ENCODE measurements around the gene PPM1L. TPM values are rescaled to one million over a fixed set of nuclear protein-coding genes. Genes with fewer than 3 reads are reported as not detected.

PPM1L gene
- total RNA-seq, 2 experiments from 2014 or later, result 5.0 to 8.3 TPM

GRCh38 chr3:160857476-160858119 lies 101.6 kb downstream of the PPM1L start:
- H3K27me3 Mint-ChIP-seq, result peaks cover 2% of the 10 kb centered on the region
- no peak for DNase-seq
- H3K4me1 Mint-ChIP-seq, result no peaks in the 10 kb centered on the region
- H3K9me3 Mint-ChIP-seq (ENCODE audit: low read depth), result no peaks in the 10 kb centered on the region
- CTCF ChIA-PET, result no interaction called here
- ATAC-seq, result no peak
- no peak overlapping the region for H3K4me3 Mint-ChIP-seq
- no peaks in the 10 kb centered on the region for H3K36me3 Mint-ChIP-seq
- H3K27ac Mint-ChIP-seq, result no peak overlapping the region

- H3K27me3 Mint-ChIP-seq, result peaks cover 2% of the 10 kb centered on the region
- H3K27ac Mint-ChIP-seq, result no peak overlapping the region
- no peaks in the 10 kb centered on the region for H3K36me3 Mint-ChIP-seq
- H3K9me3 Mint-ChIP-seq (ENCODE audit: low read depth), result no peaks in the 10 kb centered on the region
- H3K4me3 Mint-ChIP-seq, result no peak overlapping the region
- ATAC-seq, result no peak
- CTCF ChIA-PET, result no interaction called here
- no peaks in the 10 kb centered on the region for H3K4me1 Mint-ChIP-seq
- DNase-seq, result no peak
Observed at GRCh38 chr3:160860346-160860745, 104.3 kb downstream of the PPM1L start.

- Mint-ChIP-seq H3K4me3 (no peak overlapping the region), H3K9me3 (ENCODE audit: low read depth) (no peaks in the 10 kb centered on the region)
Observed at GRCh38 chr3:160869825-160870224, 113.8 kb downstream of the PPM1L start.

GRCh38 chr3:160870327-160870726 lies 114.3 kb downstream of the PPM1L start:
- Mint-ChIP-seq H3K27me3 (no peaks in the 10 kb centered on the region), H3K9me3 (ENCODE audit: low read depth) (no peaks in the 10 kb centered on the region), H3K36me3 (no peaks in the 10 kb centered on the region), H3K4me1 (no peaks in the 10 kb centered on the region), H3K27ac (no peak overlapping the region), H3K4me3 (no peak overlapping the region)
- CTCF ChIA-PET, result no interaction called here
- ATAC-seq (no peak), DNase-seq (no peak)

More at GRCh38 chr3:160869825-160870224, 113.8 kb downstream of the PPM1L start:
- H3K27me3 Mint-ChIP-seq, result no peaks in the 10 kb centered on the region
- DNase-seq, result no peak
- H3K4me1 Mint-ChIP-seq, result no peaks in the 10 kb centered on the region
- no peaks in the 10 kb centered on the region for H3K36me3 Mint-ChIP-seq
- no peak for ATAC-seq
- no peak overlapping the region for H3K27ac Mint-ChIP-seq
- CTCF ChIA-PET, result no interaction called here

- no peak for ATAC-seq
- CTCF ChIA-PET, result no interaction called here
- no peaks in the 10 kb centered on the region for H3K27me3 Mint-ChIP-seq
- no peaks in the 10 kb centered on the region for H3K4me1 Mint-ChIP-seq
- H3K36me3 Mint-ChIP-seq, result no peaks in the 10 kb centered on the region
- no peaks in the 10 kb centered on the region for H3K9me3 Mint-ChIP-seq (ENCODE audit: low read depth)
- H3K27ac Mint-ChIP-seq, result no peak overlapping the region
- H3K4me3 Mint-ChIP-seq, result no peak overlapping the region
- DNase-seq, result no peak
Observed at GRCh38 chr3:160874736-160875135, 118.7 kb downstream of the PPM1L start.

GRCh38 chr3:160876643-160877042 lies 120.6 kb downstream of the PPM1L start:
- ATAC-seq (no peak), DNase-seq (no peak)
- H3K4me1 Mint-ChIP-seq, result no peaks in the 10 kb centered on the region
- CTCF ChIA-PET, result no interaction called here
- H3K27me3 Mint-ChIP-seq, result peaks cover 2% of the 10 kb centered on the region
- no peak overlapping the region for H3K4me3 Mint-ChIP-seq
- no peak overlapping the region for H3K27ac Mint-ChIP-seq
- no peaks in the 10 kb centered on the region for H3K36me3 Mint-ChIP-seq
- no peaks in the 10 kb centered on the region for H3K9me3 Mint-ChIP-seq (ENCODE audit: low read depth)

GRCh38 chr3:160879859-160880258 lies 123.8 kb downstream of the PPM1L start:
- no peak for DNase-seq
- CTCF ChIA-PET, result no interaction called here
- H3K36me3 Mint-ChIP-seq, result no peaks in the 10 kb centered on the region

GRCh38 chr3:160883373-160883772 lies 127.3 kb downstream of the PPM1L start:
- ATAC-seq (no peak), DNase-seq (no peak)
- H3K4me3 Mint-ChIP-seq, result no peak overlapping the region
- CTCF ChIA-PET, result no interaction called here
- H3K4me1 Mint-ChIP-seq, result no peaks in the 10 kb centered on the region
- H3K27me3 Mint-ChIP-seq, result peaks cover 2% of the 10 kb centered on the region
- H3K36me3 Mint-ChIP-seq, result no peaks in the 10 kb centered on the region
- no peak overlapping the region for H3K27ac Mint-ChIP-seq
- no peaks in the 10 kb centered on the region for H3K9me3 Mint-ChIP-seq (ENCODE audit: low read depth)

More at GRCh38 chr3:160879859-160880258, 123.8 kb downstream of the PPM1L start:
- H3K27ac Mint-ChIP-seq, result no peak overlapping the region
- no peaks in the 10 kb centered on the region for H3K9me3 Mint-ChIP-seq (ENCODE audit: low read depth)
- peaks cover 2% of the 10 kb centered on the region for H3K27me3 Mint-ChIP-seq
- H3K4me3 Mint-ChIP-seq, result no peak overlapping the region
- no peak for ATAC-seq
- no peaks in the 10 kb centered on the region for H3K4me1 Mint-ChIP-seq

GRCh38 chr3:160885791-160886286 lies 129.8 kb downstream of the PPM1L start:
- Mint-ChIP-seq H3K36me3 (no peaks in the 10 kb centered on the region), H3K9me3 (ENCODE audit: low read depth) (peaks cover 2% of the 10 kb centered on the region), H3K27me3 (peaks cover 3% of the 10 kb centered on the region), H3K4me1 (no peaks in the 10 kb centered on the region), H3K27ac (no peak overlapping the region), H3K4me3 (no peak overlapping the region)
- ATAC-seq, result no peak
- CTCF ChIA-PET, result no interaction called here
- DNase-seq, result no peak

GRCh38 chr3:160886421-160886820 lies 130.4 kb downstream of the PPM1L start:
- Mint-ChIP-seq H3K9me3 (ENCODE audit: low read depth) (peaks cover 2% of the 10 kb centered on the region), H3K27ac (no peak overlapping the region), H3K4me3 (no peak overlapping the region), H3K27me3 (peaks cover 3% of the 10 kb centered on the region), H3K4me1 (no peaks in the 10 kb centered on the region), H3K36me3 (no peaks in the 10 kb centered on the region)
- no peak for DNase-seq
- CTCF ChIA-PET, result no interaction called here
- ATAC-seq, result no peak

GRCh38 chr3:160893207-160893606 lies 137.2 kb downstream of the PPM1L start:
- no peak for DNase-seq
- H3K4me3 Mint-ChIP-seq, result no peak overlapping the region

GRCh38 chr3:160904691-160905090 lies 148.7 kb downstream of the PPM1L start:
- no peak overlapping the region for H3K27ac Mint-ChIP-seq
- CTCF ChIA-PET, result no interaction called here
- no peak overlapping the region for H3K4me3 Mint-ChIP-seq
- DNase-seq (no peak), ATAC-seq (no peak)
- H3K27me3 Mint-ChIP-seq, result no peaks in the 10 kb centered on the region
- H3K36me3 Mint-ChIP-seq, result no peaks in the 10 kb centered on the region
- H3K4me1 Mint-ChIP-seq, result no peaks in the 10 kb centered on the region
- peaks cover 6% of the 10 kb centered on the region for H3K9me3 Mint-ChIP-seq (ENCODE audit: low read depth)

More at GRCh38 chr3:160893207-160893606, 137.2 kb downstream of the PPM1L start:
- H3K4me1 Mint-ChIP-seq, result no peaks in the 10 kb centered on the region
- ATAC-seq, result no peak
- CTCF ChIA-PET, result no interaction called here
- no peak overlapping the region for H3K27ac Mint-ChIP-seq
- peaks cover 3% of the 10 kb centered on the region for H3K27me3 Mint-ChIP-seq
- peaks cover 2% of the 10 kb centered on the region for H3K9me3 Mint-ChIP-seq (ENCODE audit: low read depth)
- H3K36me3 Mint-ChIP-seq, result no peaks in the 10 kb centered on the region

- H3K36me3 Mint-ChIP-seq, result no peaks in the 10 kb centered on the region
- H3K9me3 Mint-ChIP-seq (ENCODE audit: low read depth), result peaks cover 6% of the 10 kb centered on the region
- ATAC-seq, result no peak
- no peaks in the 10 kb centered on the region for H3K27me3 Mint-ChIP-seq
- H3K27ac Mint-ChIP-seq, result no peak overlapping the region
- H3K4me3 Mint-ChIP-seq, result no peak overlapping the region
- DNase-seq, result no peak
- H3K4me1 Mint-ChIP-seq, result no peaks in the 10 kb centered on the region
- CTCF ChIA-PET, result no interaction called here
Observed at GRCh38 chr3:160906646-160907045, 150.6 kb downstream of the PPM1L start.

GRCh38 chr3:160909917-160910316 lies 153.9 kb downstream of the PPM1L start:
- Mint-ChIP-seq H3K27me3 (peaks cover 2% of the 10 kb centered on the region), H3K36me3 (no peaks in the 10 kb centered on the region), H3K27ac (no peak overlapping the region), H3K9me3 (ENCODE audit: low read depth) (peaks cover 5% of the 10 kb centered on the region), H3K4me3 (no peak overlapping the region), H3K4me1 (no peaks in the 10 kb centered on the region)
- ATAC-seq (no peak), DNase-seq (no peak)
- CTCF ChIA-PET, result no interaction called here

GRCh38 chr3:160911411-160911810 lies 155.4 kb downstream of the PPM1L start:
- no peak overlapping the region for H3K4me3 Mint-ChIP-seq
- no peaks in the 10 kb centered on the region for H3K4me1 Mint-ChIP-seq
- H3K27me3 Mint-ChIP-seq, result peaks cover 2% of the 10 kb centered on the region
- H3K9me3 Mint-ChIP-seq (ENCODE audit: low read depth), result peaks cover 5% of the 10 kb centered on the region
- CTCF ChIA-PET, result no interaction called here
- ATAC-seq (no peak), DNase-seq (no peak)
- no peaks in the 10 kb centered on the region for H3K36me3 Mint-ChIP-seq
- no peak overlapping the region for H3K27ac Mint-ChIP-seq

Measured in activated CD8-positive, alpha-beta memory T cell treated with anti-CD3 and anti-CD28 coated beads, Interleukin-2, amount 10 ng/mL, durations not matched to agents 7 days and 5 days (primary cell).